DND-41 (cell line): ENCODE results near the gene UBE3D.

Experiments
- ATAC-seq: fragments of 200-7000 bp; cut with Tn5 transposase; 3 replicates; pipeline ENCODE4 v1.9.1; 2021; ENCODE audit warnings: low read depth; ENCODE audit not compliant: insufficient read depth
- DNase-seq: peaks from one replicate; pipeline ENCODE4 v3.0.0-alpha.2; 2020
- H2AFZ ChIP-seq: 2 replicates; pipeline ENCODE4 v1.6.0; 2012; ENCODE audit warnings: low read depth, low read length
- H3K27ac ChIP-seq: 2 replicates; pipeline ENCODE4 v1.5.1; 2012; ENCODE audit warnings: low read length, inconsistent platforms
- H3K27me3 ChIP-seq: fragments of 200-600 bp; sonication (generic); 2 replicates; pipeline ENCODE4 v1.6.0; 2012; ENCODE audit warnings: low read length, mild to moderate bottlenecking, inconsistent platforms; ENCODE audit not compliant: insufficient read depth, poor library complexity
- H3K36me3 ChIP-seq: 2 replicates; pipeline ENCODE4 v1.5.1; 2012; ENCODE audit warnings: low read length, inconsistent platforms; ENCODE audit not compliant: insufficient read depth
- H3K4me1 ChIP-seq: 2 replicates; pipeline ENCODE4 v1.5.1; 2012; ENCODE audit warnings: mild to moderate bottlenecking, low read length; ENCODE audit not compliant: insufficient read depth
- H3K4me2 ChIP-seq: 2 replicates; pipeline ENCODE4 v1.6.0; 2012; ENCODE audit warnings: mild to moderate bottlenecking, moderate library complexity, low read length, inconsistent platforms; ENCODE audit not compliant: insufficient read depth
- H3K4me3 ChIP-seq, 2 experiments: fragments of 200-600 bp in 1 of 2; shearing (Covaris generic) in 1 of 2; 2 replicates each; pipeline ENCODE4 v1.5.1; 2012 to 2016; ENCODE audit warnings: inconsistent platforms in 2 of 2, low read length in 2 of 2, mild to moderate bottlenecking in 2 of 2, low read depth in 1 of 2, moderate library complexity in 1 of 2
- H3K79me2 ChIP-seq: 2 replicates; pipeline ENCODE4 v1.6.0; 2012; ENCODE audit warnings: low read length, inconsistent platforms; ENCODE audit not compliant: insufficient read depth
- H3K9ac ChIP-seq: 2 replicates; pipeline ENCODE4 v1.6.0; 2012; ENCODE audit warnings: low read depth, mild to moderate bottlenecking, inconsistent platforms, low read length, moderate library complexity
- H3K9me3 ChIP-seq: 2 replicates; pipeline ENCODE4 v1.5.1; 2012; ENCODE audit warnings: low read length, moderate library complexity, mild to moderate bottlenecking, inconsistent platforms; ENCODE audit not compliant: insufficient read depth, severe bottlenecking
- H4K20me1 ChIP-seq: 2 replicates; pipeline ENCODE4 v1.6.0; 2012; ENCODE audit warnings: low read length; ENCODE audit not compliant: insufficient read depth
- EZH2 ChIP-seq: IDR thresholded peaks from 3 replicates; pipeline ENCODE4 v1.6.1; 2012; ENCODE audit warnings: borderline replicate concordance, low read depth, mild to moderate bottlenecking, moderate library complexity, low read length, inconsistent platforms; ENCODE audit not compliant: severe bottlenecking
- TF ChIP-seq, protein P1 (sequence below): IDR thresholded peaks from 2 replicates; pipeline ENCODE4 v1.5.1; 2012; ENCODE audit warnings: borderline replicate concordance, low read length, moderate library complexity, mild to moderate bottlenecking; ENCODE audit not compliant: poor library complexity, severe bottlenecking; ENCODE audit errors: extremely low read depth

UBE3D gene

DNA sequence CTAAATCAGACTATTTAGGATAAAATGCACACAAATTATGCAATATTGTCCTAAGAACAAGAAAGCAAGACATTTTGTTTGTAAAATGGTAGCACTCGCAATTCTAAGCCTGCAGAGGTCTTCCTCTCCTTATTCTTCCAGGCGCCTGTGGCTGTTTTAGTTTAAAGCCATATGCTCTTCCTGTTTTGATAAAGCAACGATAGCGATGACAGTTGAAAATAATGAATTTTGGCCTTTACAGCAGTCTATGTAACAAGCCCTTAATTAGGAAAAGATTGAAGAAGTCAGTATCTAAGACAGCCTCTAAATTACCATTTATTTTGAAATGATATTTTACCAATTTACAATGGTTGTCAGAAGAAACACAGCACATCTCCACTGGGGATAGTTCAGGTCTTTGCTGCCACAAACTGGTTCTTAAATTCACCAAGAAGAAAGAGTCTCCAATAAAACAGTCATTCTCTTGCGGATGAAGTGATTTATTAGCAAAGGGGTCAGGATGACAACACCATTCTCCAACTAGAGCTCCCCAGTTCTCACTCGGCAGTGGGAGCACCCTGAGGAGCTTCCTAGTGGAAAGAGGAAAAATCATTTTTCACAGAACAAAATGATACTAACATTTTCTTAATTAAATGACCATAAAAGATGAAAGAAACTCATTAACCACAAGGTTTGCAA, 21.4 kb downstream of the UBE3D start:
- H4K20me1 ChIP-seq, result no peaks in the 10 kb centered on the region
- no peak overlapping the region for H3K4me2 ChIP-seq
- H3K79me2 ChIP-seq, result no peaks in the 10 kb centered on the region
- no peak overlapping the region for H3K27ac ChIP-seq
- no peak for TF ChIP-seq EZH2
- TF ChIP-seq, protein P1, sequence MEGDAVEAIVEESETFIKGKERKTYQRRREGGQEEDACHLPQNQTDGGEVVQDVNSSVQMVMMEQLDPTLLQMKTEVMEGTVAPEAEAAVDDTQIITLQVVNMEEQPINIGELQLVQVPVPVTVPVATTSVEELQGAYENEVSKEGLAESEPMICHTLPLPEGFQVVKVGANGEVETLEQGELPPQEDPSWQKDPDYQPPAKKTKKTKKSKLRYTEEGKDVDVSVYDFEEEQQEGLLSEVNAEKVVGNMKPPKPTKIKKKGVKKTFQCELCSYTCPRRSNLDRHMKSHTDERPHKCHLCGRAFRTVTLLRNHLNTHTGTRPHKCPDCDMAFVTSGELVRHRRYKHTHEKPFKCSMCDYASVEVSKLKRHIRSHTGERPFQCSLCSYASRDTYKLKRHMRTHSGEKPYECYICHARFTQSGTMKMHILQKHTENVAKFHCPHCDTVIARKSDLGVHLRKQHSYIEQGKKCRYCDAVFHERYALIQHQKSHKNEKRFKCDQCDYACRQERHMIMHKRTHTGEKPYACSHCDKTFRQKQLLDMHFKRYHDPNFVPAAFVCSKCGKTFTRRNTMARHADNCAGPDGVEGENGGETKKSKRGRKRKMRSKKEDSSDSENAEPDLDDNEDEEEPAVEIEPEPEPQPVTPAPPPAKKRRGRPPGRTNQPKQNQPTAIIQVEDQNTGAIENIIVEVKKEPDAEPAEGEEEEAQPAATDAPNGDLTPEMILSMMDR, result no peak
- H3K4me1 ChIP-seq, result 0 out of 2 replicates have a peak, but pooled peaks cover 4% of the 10 kb centered on the region
- H3K4me3 ChIP-seq, result no peak overlapping the region
- H3K9me3 ChIP-seq, result no peaks in the 10 kb centered on the region
- no peaks in the 10 kb centered on the region for H3K27me3 ChIP-seq
- H2AFZ ChIP-seq, result no peak overlapping the region
- no peak overlapping the region for H3K9ac ChIP-seq
- no peak for ATAC-seq
- DNase-seq, result no peak
- peaks cover 5% of the 10 kb centered on the region for H3K36me3 ChIP-seq

DNA sequence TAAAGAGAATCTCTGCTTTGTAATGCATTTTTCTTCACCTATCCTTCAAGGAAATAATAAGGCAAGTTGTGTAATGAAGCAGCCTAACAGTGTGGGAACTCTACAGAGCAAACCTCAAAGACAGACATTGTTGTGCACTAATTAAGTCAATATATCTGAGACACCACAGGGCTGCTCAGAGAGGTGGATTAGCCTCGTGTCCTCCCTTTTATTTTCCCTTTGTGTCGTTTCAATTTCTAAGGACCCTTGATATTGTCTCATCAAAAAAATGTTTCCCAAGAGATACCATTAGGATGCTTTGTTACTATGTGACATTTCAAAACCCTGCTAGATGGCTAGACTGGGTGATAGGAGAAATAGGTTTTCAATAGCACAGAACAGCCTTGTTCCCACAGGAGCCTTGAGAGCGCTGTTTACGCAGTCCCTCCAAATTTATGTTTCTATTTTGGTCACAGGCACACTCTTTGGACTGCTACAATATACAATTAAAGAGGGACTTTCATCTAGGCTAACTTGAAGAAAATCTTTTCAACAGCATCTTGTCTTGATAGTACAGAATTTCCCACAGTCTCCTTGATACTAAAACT, 23.1 kb downstream of the UBE3D start:
- Histone ChIP-seq H2AFZ (no peak overlapping the region), H3K9me3 (no peaks in the 10 kb centered on the region), H4K20me1 (no peaks in the 10 kb centered on the region), H3K79me2 (no peaks in the 10 kb centered on the region), H3K27me3 (no peaks in the 10 kb centered on the region), H3K4me1 (0 out of 2 replicates have a peak, but pooled peaks cover 4% of the 10 kb centered on the region), H3K27ac (no peak overlapping the region), H3K36me3 (peaks cover 5% of the 10 kb centered on the region), H3K9ac (no peak overlapping the region), H3K4me2 (no peak overlapping the region), H3K4me3 (no peak overlapping the region)
- DNase-seq, result no peak
- TF ChIP-seq, protein P1, result no peak
- TF ChIP-seq EZH2, result no peak
- no peak for ATAC-seq

DNA sequence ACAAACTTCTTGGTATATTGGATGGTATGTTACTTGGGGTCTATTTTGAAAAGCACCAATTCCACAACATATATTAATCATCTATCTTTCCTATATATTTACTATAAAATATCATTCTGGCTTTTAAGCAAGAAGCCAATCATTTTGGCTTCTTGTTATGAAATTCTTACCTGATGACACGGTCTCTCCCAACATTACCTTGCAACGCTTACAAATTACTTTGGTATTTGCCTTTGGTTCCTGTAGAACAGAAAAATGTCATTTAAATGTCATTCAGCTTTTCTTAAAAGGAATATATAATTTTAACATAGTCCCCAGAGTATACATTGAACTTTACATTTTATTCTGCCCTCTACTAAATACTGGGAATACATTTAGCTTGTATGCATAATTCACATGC, 27.4 kb downstream of the UBE3D start:
- Histone ChIP-seq H2AFZ (no peak overlapping the region), H3K27ac (no peak overlapping the region), H3K4me3 (no peak overlapping the region), H3K36me3 (peaks cover 17% of the 10 kb centered on the region; the same call in 1 of the 2 replicates), H4K20me1 (no peaks in the 10 kb centered on the region), H3K9ac (no peak overlapping the region), H3K79me2 (no peaks in the 10 kb centered on the region), H3K4me2 (no peak overlapping the region), H3K4me1 (0 out of 2 replicates have a peak, but pooled peaks cover 4% of the 10 kb centered on the region), H3K9me3 (peaks cover 9% of the 10 kb centered on the region), H3K27me3 (no peaks in the 10 kb centered on the region)
- DNase-seq, result no peak
- TF ChIP-seq, protein P1, result no peak
- TF ChIP-seq EZH2, result no peak
- no peak for ATAC-seq
